Stomach smooth muscle (tissue), 2 donors: ENCODE measurements around the gene ERGIC1.
"Not testable (repeated sequence)": the region's sequence is repeated elsewhere in the genome, so short reads cannot be mapped to it uniquely, and the experiment has no call there.

Experiments used
- H3K27ac ChIP-seq: one replicate; pipeline ENCODE4 v1.7.0; 2013; ENCODE audit warnings: mild to moderate bottlenecking, low read length, inconsistent platforms
- H3K27me3 ChIP-seq, 2 donors: one replicate each; pipeline ENCODE4 v1.7.0; 2013; ENCODE audit warnings: low read length in 2 of 2; ENCODE audit not compliant: insufficient read depth in 2 of 2, control insufficient read depth in 1 of 2
- H3K36me3 ChIP-seq, 2 donors: one replicate each; pipeline ENCODE4 v1.7.0; 2013; ENCODE audit warnings: low read length in 2 of 2; ENCODE audit not compliant: control insufficient read depth in 2 of 2, insufficient read depth in 2 of 2
- H3K4me1 ChIP-seq: one replicate; pipeline ENCODE4 v1.7.0; 2013; ENCODE audit warnings: low read length; ENCODE audit not compliant: control insufficient read depth, insufficient read depth
- H3K4me3 ChIP-seq, 2 donors: one replicate each; pipeline ENCODE4 v1.7.0; 2013; ENCODE audit warnings: low read length in 2 of 2
- H3K9ac ChIP-seq, 2 donors: one replicate each; pipeline ENCODE4 v1.7.0; 2013; ENCODE audit warnings: low read length in 2 of 2, mild to moderate bottlenecking in 1 of 2
- H3K9me3 ChIP-seq, 2 donors: one replicate each; pipeline ENCODE4 v1.7.0; 2013; ENCODE audit warnings: low read length in 2 of 2; ENCODE audit not compliant: control insufficient read depth in 2 of 2
- donor health status: healthy.
- donor health status: Pancreatic carcinoma.

Gene ERGIC1, protein sequence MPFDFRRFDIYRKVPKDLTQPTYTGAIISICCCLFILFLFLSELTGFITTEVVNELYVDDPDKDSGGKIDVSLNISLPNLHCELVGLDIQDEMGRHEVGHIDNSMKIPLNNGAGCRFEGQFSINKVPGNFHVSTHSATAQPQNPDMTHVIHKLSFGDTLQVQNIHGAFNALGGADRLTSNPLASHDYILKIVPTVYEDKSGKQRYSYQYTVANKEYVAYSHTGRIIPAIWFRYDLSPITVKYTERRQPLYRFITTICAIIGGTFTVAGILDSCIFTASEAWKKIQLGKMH

DNA sequence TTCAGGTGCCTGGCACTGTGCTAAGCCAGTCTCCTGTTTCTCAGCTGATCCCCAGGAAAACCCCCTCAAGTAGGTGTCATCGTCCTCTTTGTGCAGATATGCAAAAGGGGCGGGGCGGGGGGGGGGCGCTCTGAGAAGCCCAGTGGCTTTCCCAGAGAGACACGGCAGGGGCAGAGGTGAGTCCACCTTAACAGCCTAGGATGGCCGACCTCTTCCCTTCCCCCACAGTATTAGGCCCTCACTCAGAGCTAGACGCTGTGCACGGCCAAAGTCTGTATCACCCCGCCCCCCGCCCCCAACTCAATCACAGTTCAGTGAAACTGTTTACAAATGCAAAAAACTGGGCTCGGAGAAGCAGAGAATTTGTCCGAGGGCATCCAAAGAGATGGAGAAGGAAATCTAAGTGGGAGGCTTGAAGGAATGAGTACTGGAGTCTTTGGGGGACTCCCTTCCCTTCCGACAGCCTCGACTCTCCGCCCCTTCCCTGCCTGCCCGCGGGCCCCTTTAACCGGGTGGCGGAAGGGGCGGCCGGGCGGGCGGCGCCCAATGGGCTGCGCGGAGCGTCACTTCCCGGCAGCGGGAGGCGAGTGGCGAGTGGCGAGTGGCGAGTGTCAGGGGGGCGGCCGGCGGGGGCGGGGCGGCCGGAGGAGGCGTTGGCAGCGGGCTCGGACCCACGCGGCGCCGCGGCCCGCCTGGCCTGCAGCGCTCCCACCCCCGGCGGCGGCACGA, at the start of gene ERGIC1:
ERGIC1 (plus strand) TSS at position 566 of the 729 bp plus-strand sequence; CDS start at position 729, 163 bp downstream.
- Histone ChIP-seq H3K4me1 (peaks cover 32% of the 10 kb centered on the region), H3K36me3 (peaks cover 0 to 7% of the 10 kb centered on the region in 2 donors), H3K9me3 (no peaks in the 10 kb centered on the region), H3K4me3 (peak within 1 kb of the TSS; percentile 86 to 87), H3K9ac (peak within 1 kb of the TSS; percentile 80 to 89), H3K27me3 (no peaks in the 10 kb centered on the region), H3K27ac (peak within 1 kb of the TSS; percentile 74)

DNA sequence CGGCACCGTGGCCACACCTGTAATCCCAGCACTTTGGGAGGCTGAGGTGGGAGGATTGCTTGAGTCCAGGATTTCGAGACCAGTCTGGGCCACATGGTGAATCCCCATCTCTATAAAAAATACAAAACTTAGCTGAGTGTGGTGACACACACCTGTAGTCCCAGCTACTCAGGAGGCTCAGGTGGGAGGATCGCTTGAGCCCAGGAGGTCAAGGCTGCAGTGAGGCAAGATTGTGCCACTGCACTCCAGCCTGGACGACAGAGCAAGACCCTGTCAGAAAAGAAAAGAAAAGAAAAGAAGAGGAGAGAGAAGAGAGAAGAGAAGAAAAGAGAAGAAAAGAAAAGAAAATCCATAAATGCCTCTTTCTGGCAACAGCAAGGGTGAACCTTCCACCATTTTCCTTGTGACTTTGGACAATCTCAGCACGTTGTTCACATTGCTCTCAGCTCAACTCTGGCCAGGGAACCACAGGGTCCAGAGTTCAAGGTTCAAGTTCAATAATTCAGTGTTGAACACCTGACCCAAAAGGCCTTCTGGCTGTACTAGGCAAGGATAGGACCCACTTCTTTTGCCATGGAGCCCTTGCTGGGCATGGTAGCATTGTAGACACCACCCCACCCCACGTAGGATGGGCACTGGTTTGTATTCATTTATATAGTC, 48.5 kb upstream of the ERGIC1 start:
- Histone ChIP-seq H3K27me3 (no peaks in the 10 kb centered on the region), H3K36me3 (no peaks in the 10 kb centered on the region), H3K4me3 (no peak overlapping the region), H3K9me3 (no peaks in the 10 kb centered on the region), H3K4me1 (peaks cover 27% of the 10 kb centered on the region), H3K9ac (no peak overlapping the region), H3K27ac (no peak overlapping the region)

DNA sequence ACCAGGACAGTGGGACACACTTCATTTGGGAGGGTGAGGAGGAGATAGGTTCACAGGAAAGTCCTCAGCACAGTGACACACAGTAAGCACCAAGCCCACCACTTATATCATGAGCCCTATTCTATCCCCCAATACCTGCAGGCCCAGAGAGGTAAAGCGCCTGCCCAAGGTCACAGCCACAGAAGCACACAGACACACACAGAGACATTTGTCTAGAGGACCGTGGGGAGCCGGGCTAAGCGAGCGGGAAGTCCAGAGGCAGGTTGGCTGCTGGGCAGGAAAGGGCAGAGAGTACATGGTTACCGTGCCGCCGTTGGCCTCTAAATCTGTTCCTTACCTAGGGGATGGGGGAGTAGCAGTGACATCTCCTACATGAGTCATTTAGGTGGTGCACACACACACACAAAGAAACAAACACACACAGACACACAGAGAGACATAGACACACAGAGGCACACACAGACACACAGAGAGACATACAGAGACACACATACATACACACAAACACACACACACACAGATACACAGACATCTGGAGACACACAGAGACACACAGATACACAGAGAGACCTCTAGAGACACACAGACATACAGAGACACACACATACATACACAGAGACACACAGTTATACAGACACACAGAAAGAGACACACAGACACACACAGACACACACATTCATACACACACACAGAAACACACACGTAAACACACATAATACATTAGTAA, 47.2 kb upstream of the ERGIC1 start:
- no peaks in the 10 kb centered on the region for H3K36me3 ChIP-seq
- H3K9me3 ChIP-seq: no peaks in the 10 kb centered on the region
- H3K27ac ChIP-seq: no peak overlapping the region
- no peaks in the 10 kb centered on the region for H3K27me3 ChIP-seq
- no peak overlapping the region for H3K4me3 ChIP-seq
- no peak overlapping the region for H3K9ac ChIP-seq
- H3K4me1 ChIP-seq: peaks cover 29% of the 10 kb centered on the region

DNA sequence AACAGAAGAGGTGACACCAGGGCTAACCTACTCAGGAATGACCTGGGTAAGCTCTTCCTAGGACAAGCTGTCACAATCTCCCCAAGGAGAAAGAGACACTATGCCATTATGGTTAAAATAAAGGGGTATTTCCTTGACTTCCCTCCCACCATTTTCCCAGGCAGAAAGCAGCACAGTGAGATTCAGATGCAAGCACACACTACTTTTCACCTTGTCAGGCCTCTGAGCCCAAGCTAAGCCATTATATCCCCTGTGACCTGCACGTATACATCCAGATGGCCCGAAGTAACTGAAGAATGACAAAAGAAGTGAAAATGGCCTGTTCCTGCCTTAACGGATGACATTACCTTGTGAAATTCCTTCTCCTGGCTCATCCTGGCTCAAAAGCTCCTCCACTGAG, 46.5 kb upstream of the ERGIC1 start:
- not testable (repeated sequence) for H3K27ac ChIP-seq, H3K27me3 ChIP-seq, H3K36me3 ChIP-seq, H3K9me3 ChIP-seq, H3K4me3 ChIP-seq, H3K9ac ChIP-seq
- peaks cover 29% of the 10 kb centered on the region for H3K4me1 ChIP-seq

DNA sequence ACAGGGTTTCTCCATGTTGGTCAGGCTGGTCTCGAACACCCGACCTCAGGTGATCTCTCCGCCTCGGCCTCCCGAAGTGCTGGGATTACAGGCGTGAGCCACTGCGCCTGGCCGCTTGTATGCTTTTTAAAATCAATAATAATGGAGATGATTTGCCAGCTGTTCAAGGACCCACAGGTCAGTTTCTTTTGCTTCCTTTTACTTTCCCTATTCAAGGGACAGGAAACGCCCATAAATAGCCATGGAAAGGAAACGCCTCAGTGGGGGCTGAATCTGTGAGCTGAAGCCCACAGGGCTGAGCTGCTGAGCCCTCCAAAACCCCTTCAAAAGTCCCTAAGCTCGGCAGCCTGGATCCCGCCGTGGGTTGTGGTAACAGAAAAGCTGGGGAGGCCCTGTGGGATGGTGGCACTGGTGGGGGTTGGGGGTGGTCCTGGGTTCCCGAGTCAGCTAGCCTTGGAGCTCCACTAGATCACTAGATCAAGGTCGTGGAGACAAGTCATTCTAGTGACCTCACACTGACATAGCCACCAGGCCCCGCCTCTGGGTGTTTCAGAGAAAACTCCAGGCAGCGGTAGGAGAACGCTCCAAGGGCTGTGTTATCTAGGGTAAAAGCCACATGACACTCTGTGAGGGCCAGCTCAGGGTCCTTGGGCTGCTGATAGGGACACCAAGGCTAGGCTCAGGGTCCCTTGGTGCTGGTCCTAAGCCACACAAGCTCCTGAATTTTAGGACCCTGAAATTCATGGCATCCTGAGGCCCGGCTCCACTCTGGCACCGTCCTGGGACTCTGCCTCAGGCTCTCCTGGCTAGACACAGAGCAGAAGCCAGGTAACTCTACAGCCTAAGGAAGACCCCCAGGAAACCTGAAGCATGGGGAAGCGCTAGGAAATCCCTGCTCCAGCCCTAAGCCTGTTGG, 45.0 kb upstream of the ERGIC1 start:
- H3K27me3 ChIP-seq: no peaks in the 10 kb centered on the region
- H3K9me3 ChIP-seq: no peaks in the 10 kb centered on the region
- peaks cover 34% of the 10 kb centered on the region for H3K4me1 ChIP-seq
- peak overlapping the region in 1 of 2 donors; percentile 8 for H3K4me3 ChIP-seq
- peak overlapping the region; percentile 22 to 36 for H3K9ac ChIP-seq
- H3K27ac ChIP-seq: peak overlapping the region; percentile 53
- no peaks in the 10 kb centered on the region for H3K36me3 ChIP-seq

DNA sequence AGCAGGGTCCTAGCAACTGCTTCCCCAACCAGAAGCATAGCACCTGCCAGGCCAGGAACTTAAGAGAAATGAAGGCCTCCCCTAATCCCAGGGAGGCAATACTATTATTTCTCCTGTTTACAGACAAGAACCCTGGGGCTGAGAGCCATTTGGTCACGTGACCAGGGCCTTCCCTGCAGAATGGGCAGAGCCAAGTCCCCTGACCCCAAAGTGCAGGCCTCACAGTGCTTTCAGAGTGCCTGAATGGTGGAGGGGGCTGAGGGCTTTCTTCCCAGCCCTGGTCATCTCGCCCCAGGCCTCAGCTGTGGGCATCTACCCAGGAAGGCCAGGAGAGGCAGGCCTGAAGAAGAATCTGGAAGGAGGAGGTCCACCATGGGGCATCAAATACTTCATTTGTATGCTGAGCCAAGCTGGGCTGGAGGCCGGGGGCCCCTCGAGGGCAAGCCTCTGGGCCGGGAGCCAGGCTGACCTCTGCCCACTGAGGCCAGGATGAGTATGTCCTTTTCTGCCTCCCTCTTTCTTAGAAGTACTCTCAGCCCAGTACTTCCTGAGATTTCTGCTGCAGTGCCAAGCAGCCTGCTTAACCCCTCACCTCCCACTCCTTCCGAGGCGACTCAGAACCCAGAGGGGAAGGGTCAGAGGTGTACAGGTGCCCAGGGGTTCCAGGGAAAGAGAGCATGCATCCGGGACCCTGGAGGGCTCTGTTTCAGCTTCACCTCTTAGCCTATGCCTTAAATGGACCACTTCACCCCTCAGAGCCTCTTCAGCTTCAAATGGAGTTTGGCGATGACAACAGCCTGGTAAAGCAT, 44.2 kb upstream of the ERGIC1 start:
- Histone ChIP-seq H3K9me3 (no peaks in the 10 kb centered on the region), H3K4me1 (peaks cover 41% of the 10 kb centered on the region), H3K27me3 (no peaks in the 10 kb centered on the region), H3K27ac (peak overlapping the region; percentile 53), H3K36me3 (no peaks in the 10 kb centered on the region), H3K9ac (peak overlapping the region; percentile 22 to 36), H3K4me3 (no peak overlapping the region)

DNA sequence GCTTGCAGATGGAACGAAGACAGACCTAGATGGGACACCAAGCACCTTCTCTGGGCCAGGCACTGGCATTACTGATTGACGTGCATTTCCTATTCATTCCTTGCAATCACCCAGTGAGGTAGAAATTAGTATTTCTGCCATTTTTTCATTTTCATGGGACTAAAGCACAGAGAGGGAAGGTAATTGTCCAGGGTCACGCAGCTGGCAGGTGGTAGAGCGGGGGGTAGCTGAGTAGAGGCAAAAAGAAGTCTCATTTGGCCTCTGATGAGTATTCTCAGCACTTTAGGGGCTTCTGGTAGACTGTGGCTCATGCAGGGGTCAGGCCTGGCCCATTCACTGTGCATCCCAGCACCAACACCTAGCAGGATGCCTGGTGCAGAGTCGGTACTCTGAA, 43.6 kb upstream of the ERGIC1 start:
- Histone ChIP-seq H3K4me3 (no peak overlapping the region), H3K4me1 (peaks cover 47% of the 10 kb centered on the region), H3K36me3 (no peaks in the 10 kb centered on the region), H3K27me3 (no peaks in the 10 kb centered on the region), H3K9me3 (no peaks in the 10 kb centered on the region), H3K27ac (no peak overlapping the region), H3K9ac (no peak overlapping the region)

DNA sequence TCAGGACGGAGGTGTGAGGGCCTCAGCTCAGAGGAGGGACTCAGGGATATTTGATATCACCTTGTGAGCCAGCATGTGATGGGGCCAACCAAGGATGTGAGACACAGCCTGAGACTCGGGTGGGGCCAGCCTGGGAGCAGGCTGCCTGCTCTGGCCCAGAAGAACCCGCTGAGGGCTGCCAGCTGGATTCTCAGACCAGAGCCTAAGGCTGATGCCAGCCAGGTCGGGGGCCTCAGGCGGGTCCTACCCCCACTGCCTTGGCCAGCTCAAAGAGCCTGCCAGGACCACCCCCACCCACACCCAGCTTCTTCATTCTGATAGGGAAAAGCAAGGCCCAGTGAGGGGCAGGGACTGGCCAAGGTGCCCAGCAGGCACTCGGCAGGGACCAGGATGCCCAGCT, 42.8 kb upstream of the ERGIC1 start:
- no peaks in the 10 kb centered on the region for H3K36me3 ChIP-seq
- no peaks in the 10 kb centered on the region for H3K27me3 ChIP-seq
- no peaks in the 10 kb centered on the region for H3K9me3 ChIP-seq
- H3K27ac ChIP-seq: no peak overlapping the region
- H3K4me1 ChIP-seq: peaks cover 55% of the 10 kb centered on the region
- no peak overlapping the region for H3K4me3 ChIP-seq
- H3K9ac ChIP-seq: no peak overlapping the region

DNA sequence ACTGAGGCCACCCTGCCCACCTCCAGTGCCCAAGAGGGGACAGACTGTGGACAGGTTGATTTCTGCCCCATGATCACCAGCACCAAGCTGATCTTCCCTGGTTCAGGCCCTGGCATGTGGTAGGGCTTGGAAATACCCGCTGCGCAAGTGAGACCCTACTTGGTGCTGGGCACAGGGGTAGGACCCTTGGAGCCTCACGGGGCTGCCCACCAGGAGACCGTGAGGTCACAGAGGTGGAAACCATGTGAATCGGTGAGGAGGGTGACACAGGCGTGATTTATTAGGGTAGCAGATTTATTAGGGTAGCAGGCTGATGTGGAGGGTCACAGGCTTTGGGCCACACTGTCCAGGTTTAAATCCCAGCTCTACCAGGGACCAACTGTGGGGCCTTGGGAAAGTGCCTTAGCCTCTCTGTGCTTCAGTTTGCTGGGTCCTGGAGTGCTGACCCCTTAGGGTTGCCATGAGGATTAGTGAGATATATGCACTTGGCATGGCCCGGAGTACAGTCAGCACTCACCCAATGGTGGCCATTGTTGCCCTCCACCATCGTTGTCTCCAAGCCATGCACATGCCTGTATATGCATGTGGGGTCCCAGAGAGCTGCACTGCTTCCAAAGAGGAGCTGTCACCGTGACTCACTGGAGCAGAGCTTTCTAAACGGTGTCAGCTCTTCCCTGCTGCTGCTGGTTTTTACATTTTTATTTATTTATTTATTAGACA, 42.2 kb upstream of the ERGIC1 start:
- no peaks in the 10 kb centered on the region for H3K9me3 ChIP-seq
- no peak overlapping the region for H3K4me3 ChIP-seq
- no peaks in the 10 kb centered on the region for H3K27me3 ChIP-seq
- H3K4me1 ChIP-seq: peaks cover 57% of the 10 kb centered on the region
- H3K9ac ChIP-seq: no peak overlapping the region
- H3K36me3 ChIP-seq: no peaks in the 10 kb centered on the region
- H3K27ac ChIP-seq: no peak overlapping the region
